SHP77 treated with DMSO at 0.1 percent for 48 hours (cell line): Measurements from ENCODE around the gene TTC28.

ENCODE experiments used
- DNase-seq: peaks from one replicate; lab custom pipeline; 2025; lab: John Stamatoyannopoulos, UW

The TTC28 gene

DNA sequence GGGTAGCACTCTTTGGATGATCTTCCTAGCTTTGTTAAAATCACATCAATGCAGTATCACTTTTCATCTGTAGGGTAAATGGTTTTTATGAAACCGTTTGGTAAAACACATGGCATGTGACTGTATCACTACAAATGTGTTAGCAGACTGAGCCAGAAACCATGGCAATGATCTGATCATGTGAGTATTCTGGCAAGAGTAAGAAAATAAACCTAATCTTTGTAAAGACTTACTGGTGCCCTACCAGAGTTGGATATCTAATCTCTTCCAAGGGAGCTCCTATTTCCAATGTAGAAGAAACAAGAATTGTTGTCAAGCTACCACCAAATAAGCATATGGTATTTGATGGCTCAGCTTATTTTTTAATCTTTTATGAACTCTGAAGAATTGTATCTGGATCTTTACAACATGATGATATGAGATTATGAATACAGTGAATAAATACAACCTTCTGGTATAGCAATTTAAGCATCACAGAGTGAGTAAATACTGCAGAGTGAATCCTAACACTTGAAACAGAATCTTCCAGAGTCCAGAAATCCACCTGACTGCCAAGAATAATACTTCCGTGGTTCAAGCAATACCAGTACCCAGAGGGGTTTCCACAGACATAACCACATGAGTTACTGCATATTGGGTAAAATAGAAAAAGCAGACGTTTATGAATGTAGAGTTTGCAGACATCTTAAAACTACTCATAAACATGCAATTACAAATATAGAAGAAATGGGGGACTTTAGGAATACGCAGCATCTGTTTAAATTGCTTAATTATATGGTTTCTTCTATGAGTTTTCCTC is 238.8 kb downstream of the TTC28 start:
- DNase-seq, result no peak

DNA sequence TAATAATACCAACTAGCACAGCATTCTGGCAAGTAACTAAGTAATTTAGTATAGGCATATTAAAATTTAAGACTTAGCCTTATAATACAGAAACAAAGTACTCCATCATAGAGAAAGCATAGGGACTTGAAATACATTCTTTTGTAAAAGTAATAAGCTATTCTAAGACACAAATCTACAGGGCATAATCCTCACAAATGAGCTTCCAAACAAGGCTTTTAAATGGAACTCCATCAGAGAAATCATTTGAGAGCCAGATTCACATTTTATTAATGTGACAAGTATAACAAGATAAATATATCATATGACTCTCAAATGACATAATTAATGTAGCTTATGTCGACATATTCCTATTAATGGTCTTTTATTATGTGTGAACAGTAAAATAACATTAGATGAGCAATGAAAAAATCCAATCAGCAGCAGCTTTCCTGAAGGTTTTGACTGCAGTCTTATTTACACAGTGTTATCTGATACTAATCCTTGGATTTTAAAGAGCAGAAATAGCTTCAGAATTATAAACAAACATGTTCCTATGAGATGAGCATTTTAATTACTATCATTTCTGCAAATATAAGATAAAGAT is 241.4 kb downstream of the TTC28 start:
- DNase-seq, result peak; percentile 10

DNA sequence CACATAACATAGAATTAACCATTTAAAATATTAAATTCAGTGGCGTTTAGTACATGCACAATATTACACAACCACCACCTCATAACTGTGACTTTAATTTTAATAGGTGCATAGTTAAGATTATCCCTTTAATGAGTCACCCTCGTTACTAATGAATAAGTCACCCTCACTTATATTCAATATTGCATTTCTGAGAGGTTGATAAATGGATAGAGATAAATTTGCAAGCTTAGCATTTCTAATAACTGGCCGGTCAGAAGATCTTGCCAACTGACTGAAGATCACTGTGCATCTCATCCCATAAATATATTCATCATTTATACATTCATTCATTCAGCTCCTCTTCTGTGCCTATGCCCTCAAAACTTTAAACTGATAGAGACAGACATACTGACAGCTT is 243.7 kb downstream of the TTC28 start:
- DNase-seq, result no peak

DNA sequence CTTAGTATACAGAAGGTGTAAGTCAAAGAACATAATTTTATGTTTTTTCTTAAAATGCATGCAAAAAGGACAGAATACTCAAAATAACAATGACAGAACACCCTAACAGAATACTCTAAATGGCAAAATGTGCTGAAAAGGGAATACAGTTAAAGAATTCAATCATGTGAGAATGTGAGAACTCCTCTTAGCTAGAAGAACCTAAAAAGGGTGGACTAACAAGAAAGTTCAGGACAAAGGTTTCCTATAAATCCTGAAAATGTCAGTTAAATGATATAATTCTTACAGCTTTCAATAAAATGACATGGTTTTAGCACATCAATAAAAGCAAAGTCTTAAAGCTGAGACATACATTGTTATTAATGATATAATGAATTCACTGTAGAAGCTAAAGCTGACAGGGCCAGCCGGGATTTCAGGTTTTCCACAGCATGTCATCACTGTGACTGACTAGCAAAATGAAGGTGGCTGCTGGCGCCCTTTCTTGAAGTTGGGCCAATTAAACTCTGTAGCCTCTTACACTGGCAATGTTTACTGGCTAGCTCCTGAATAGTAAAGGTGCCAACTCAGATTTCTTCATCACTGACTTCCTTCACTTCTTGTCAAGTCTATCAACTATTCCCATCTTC is 244.4 kb downstream of the TTC28 start:
- no peak for DNase-seq

DNA sequence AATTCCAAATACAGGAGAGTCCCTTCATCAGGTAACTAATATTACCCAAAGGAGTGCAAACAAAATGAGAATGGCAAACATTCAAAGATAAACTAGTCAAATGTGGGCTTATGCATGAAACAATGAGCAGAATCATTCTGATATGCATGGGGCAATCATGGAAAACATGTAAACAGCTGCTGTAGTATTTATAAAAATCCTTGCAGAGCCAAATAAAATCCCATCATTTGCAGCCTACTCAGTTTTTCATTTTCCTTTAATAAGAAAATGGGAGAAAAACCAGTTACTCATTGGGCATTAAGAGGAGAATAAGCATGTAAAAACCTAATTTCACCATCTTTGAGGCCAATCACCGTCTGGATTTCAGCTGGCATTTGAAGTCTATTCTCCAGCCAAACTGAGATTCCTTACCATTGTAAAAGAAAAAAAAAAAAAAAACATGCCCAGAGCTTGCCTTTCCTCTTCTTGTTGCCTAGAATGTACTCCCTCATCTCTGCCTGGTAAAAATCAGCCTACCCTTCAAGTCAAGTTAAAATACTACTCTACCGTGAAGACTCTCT is 249.1 kb downstream of the TTC28 start:
- no peak for DNase-seq

DNA sequence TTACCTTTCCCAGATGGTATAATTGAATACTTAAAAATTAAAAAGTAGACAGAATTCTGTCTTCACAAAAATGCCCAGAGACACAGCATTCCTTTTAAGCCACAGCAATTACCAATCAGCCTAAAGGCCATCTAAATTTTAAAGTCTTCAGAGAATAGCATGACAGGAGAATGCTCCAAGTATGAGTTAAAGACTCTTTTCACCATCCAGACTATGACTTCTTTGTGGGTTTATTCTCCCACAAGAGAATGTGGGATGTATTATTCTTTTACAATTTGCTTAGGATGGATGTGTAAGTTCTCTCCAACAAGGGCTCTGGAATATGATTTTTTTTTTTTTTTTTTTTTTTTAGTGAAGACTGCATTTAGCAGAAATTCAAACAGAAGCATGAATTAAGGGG is 249.9 kb downstream of the TTC28 start:
- no peak for DNase-seq

DNA sequence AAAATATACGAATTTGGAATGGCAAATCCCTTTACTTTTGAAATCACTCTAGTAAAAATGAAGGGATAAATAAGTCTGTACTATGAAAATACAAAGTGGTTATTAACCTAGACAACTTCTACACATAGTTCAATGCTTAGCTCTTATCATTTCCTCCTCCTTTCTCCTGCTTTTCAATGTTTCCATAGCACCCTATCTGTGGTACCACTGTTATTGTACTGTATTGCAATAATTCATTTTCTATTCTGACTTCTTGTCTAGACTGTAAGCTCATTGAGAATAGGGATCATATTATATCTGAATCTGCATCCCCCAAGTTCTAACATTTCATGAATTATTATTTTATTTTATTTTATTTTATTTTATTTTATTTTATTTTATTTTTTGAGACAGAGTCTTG is 251.4 kb downstream of the TTC28 start:
- DNase-seq, result no peak

DNA sequence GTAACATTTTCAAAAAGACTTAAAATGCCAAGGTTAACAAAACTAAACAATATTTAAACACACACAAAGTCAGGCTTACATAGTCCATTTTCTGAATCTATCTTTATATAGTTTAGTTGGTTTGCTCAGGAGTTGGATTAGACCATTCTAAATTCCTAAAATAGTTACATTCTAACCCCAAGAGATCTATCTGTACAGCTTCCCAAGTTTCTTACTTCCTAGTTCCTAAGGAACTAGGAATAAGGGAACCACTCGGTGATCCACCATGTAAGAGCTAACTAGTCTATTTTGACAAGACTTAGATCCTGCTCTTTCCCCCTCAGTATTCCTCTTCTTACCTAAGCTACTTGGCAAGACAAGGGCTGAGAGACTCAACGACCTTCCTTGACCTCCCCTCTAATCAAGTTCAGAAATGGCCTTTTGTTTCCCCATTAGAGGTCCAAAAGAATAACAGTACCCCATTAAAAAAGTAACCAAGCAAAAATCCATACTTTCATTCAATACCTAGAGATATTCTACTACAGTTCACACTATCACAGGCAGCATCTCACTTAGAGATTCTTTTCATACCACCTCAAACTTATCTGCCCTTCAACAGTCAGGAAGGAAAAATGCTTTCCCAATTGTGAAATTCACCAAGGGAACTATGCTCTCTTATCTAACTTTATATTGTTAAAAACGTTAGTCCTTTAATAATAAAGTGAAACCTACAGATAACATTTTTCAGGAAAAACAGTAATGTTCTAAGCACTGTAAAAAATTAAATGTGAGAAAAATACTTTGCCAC is 253.1 kb downstream of the TTC28 start:
- DNase-seq, result no peak

DNA sequence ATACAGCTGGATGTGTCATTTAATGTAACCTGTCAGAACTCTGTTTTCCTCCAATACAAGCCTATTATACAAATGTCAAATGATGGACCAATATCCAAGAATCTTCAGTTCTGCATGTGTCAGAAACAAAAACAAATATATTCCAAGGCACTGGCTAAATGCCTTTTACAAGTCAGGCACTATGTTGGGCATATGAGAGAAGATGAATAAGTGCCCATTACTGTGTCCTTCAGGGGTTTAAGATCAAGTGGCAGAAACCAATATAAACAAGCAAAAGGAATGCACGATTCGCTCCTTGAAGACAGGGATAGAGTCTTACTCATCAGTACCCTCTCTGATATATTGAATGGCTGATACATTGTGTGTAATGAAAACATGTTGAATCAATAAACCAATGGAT is 254.4 kb downstream of the TTC28 start:
- DNase-seq, result no peak

DNA sequence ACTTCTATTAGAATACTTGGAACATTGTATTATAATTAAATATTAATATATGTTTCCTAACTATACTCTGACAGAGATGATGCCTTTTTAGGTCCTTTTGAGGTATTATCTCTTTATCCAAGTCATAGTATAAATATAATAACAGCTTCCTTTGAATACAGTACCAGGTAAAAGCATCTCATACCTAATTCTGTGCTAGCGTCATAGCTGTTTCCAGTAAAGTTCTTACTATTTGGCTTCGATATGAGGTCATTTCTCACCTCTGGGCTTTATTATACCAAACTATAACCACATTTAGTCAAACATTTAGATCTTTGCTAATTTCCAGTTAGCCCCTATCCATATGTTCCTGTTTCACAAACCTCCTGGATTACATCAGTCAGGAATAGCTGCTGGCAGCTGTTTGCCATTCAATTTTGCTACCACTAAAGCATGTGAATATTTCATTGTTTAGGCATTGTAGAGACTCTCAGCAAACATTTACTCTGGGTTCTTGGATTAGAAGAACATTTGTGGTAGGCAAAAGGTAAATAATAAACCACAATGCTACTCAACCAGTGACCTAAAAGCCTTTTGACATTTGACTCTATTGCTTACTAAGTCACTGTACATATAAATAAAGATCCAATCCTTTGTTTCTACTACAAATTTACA is 255.1 kb downstream of the TTC28 start:
- DNase-seq, result peak; percentile 73

DNA sequence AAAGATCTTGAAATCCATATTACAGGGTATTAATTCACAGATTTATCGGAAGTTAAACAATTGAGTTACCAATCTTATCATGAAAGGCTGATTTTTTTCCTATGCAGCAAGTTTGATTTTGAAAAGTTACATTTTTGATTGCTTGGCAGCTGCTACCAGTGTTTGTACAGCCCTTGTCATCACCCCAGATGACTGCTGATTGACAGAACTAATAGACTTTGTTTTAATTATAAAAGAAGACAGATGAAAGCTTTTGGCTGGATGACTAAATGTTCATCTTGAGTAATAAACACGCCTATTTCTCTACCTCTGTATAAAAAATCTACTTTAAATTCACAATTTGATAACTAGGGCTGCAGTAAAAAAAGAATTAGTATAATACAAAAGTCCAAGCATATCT is 259.7 kb downstream of the TTC28 start:
- no peak for DNase-seq

DNA sequence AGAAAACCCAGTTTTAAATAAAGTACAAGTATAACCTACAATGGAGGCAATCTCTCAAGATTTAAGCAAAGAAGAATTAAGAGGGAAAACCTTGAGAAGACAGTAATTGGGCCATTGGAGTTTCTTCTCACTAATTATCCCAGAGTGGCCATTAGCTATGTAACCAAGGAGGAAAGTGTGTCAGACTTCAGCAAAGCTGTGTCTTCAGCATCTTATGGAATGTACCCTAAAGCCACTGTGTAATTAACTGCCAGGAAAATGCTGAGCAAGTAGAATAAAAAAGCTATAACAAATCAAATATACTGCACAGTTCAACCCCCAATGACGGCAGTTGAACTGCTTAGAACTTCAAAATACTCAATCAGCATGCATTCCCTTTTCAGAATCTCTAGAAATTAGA is 261.6 kb downstream of the TTC28 start:
- DNase-seq, result no peak

DNA sequence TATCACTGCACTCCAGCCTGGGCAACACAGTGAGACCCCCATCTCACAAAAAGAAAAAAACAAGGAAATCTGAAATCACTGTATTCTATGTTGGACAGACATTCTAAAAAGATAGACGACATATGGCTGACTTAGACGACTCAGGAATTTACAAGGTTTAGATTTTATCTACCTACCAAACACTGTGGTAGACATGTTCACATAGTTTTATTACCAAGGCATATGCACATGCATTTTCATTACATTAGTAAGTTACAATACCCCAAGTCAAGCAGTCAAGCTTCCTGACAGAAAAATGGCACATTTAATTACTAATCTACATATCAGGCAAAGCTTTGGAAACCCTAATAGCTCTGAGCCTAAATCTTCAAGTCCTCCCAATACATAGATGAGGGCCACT is 262.2 kb downstream of the TTC28 start:
- DNase-seq, result no peak

DNA sequence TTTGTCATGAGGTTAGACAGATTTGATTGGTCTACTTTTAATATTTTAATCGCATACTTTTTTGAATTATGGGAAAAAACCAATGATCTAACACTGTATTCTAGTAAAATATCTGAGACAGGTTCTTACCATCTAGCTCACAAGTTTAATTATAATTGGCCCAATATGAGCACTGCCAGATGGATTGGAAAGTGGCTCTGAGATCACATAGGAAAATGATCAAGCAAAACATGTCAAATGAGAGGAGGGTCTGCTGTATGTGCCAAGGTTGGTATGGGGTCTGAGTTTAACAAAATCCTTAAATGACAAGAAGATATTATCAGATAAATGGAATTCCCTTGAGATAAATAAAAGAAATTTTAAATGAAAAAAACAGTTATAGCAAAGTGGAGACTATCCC is 264.7 kb downstream of the TTC28 start:
- no peak for DNase-seq

DNA sequence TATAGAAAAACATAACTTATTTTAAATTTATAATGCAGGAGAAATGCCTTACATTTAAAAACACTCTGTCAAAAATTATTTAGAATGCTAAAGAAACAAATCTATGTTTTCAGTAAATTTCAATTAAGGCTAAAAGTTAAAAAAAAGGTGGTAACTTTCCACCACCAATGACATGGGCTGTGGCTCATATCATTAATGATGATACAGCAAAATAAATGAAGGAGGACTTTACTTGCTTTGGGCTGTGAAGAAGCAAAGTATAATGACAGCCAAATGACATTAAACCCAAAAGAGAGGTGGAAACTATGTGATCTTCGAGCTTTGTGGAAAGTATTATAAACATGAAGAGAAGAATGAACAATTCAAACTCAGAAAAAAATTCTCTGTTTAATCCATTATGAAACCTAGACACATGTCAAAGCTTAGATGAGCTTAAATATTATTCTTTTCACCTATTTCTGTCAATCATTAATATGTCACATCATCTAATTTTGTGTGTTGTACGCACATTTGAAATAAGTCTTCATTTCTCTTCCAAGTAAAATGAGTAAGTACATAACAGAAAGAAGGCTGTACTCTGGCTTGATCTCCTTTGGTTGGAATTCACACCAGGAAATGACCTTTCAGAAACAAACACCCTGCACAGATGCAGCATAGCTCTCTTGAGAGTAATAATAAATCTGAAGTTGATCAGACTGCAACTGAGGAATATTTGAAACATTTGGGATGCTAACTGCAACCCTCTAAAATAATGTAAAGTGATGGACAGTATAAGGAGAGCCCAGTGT is 265.8 kb downstream of the TTC28 start:
- no peak for DNase-seq

DNA sequence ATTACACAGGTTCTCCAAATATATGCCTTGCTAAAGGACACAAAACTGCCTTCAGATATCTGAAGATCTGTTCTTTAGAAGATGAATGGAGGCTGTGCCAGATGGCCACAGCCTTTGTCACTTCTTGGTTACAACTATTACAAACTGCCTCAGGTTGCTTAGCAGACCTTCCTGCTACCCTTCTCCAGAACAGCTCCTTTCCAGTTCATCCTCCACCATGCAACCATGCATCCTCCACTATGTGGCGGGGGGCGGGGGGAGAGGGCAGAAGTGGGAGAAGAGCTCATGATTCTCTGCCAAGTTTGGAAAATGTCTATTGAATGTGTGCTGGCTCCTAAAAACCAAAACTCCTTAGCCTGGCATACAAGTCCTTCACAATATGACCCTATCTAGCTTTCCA is 267.5 kb downstream of the TTC28 start:
- DNase-seq, result no peak

DNA sequence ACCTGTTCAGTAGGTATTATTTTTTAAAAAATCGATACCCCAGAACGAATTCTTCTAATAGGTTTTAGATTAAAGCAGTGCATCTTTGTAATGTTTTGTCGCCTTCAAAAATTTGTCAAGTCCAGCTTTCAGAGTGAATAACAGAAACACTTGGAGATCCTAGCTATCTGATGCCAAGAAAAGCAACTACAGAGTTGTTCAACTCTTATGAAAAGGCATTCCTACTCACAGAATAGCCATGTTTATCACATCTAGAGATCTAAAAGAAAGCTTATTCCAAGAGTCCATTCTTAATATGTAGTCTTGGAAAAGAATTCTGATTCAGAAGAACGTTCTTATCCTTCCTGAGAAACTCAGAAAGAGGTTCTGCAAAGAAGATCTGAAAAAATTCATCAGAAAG is 268.5 kb downstream of the TTC28 start:
- DNase-seq, result no peak

DNA sequence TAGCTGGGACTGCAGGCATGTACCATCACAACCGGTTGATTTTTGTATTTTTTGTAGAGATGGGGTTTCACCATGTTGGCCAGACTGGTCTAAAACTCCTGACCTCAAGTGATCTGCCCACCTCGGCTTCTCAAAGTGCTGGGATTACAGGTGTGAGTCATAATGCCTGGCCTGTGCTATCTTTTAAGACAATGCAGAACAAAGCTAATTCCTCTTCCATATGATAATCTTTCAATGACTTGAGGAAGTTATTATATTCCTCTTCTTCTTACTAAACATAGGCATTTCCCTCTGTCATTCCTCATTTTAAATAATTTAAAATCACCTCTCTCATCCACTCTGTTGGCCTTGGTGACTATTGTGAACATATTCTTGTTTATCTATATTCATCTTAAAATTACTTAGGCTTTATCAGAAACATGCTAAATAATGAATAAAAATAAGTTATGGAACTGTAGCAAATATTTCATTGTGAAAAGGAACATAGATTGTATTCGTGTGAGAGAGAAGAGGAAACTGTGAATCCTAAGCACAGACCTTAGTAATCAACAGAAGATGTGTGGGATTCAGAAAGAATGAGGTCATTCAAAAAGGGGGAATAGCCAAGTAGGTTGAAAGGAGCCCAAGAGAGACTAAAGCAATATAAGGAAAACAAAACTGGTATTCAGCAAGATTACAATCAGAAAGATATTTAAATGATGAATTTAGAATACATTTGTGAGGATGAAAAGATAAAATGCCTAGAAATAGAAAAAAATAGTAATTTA is 269.4 kb downstream of the TTC28 start:
- no peak for DNase-seq

DNA sequence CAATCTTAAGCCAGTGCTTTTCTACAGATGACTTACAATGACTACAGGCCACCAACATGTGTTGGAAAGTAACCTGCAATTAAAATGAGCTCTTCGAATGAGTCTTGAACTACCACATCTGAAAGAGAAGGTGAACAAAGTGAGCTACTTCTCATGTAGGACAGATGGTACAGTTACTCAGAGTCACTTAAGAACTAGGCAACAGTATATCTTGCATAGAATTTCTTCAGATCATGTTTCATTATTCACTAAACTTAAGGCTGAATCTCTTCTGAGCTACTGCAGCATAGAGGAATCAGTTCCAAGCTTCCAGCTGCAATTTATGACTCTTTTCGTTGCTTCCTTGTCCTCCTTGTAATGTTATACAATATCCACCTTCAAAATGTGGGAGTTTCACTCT is 270.9 kb downstream of the TTC28 start:
- no peak for DNase-seq

DNA sequence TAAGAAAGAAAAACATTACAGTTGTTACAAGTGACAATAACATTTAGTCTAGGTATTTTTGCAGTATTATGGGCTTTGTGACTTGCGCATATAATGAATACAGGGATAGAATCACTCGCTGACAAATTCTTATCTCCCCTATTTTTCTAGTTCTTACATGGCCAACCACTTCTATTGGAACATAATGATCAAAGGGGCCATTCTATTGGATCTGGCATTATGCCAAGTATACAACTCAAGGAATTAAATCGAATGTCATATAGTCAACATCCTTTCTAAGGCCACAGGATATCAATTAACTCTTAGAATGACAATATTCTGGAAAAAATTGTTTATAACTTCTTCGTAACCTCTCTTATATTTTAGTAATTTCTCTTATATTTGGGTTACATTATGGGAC is 272.0 kb downstream of the TTC28 start:
- no peak for DNase-seq
